Colonic mucosa (tissue), 4 donors: ENCODE measurements around the gene SLCO1B1. TPM values are rescaled to one million over a fixed set of nuclear protein-coding genes. Genes with fewer than 3 reads are reported as not detected.
"Not testable (repeated sequence)": the region's sequence is repeated elsewhere in the genome, so short reads cannot be mapped to it uniquely, and the experiment has no call there.

Experiments
- DNase-seq: peaks from one replicate; pipeline ENCODE4 v3.0.0-alpha.2; 2020
- H3K27ac ChIP-seq: fragments of 200-600 bp; one replicate; pipeline ENCODE4 v1.8.0; 2021
- H3K27me3 ChIP-seq: fragments of 200-600 bp; one replicate; pipeline ENCODE4 v1.8.0; 2021
- H3K36me3 ChIP-seq: fragments of 200-600 bp; one replicate; pipeline ENCODE4 v1.8.0; 2021
- H3K4me1 ChIP-seq: fragments of 200-600 bp; one replicate; pipeline ENCODE4 v1.8.0; 2021; ENCODE audit warnings: mild to moderate bottlenecking
- H3K4me3 ChIP-seq: fragments of 200-600 bp; one replicate; pipeline ENCODE4 v1.8.0; 2021
- H3K9ac ChIP-seq, 2 donors: one replicate each; pipeline ENCODE4 v1.7.0; 2013; ENCODE audit warnings: control low read depth in 2 of 2, low read depth in 2 of 2, low read length in 2 of 2
- H3K9me3 ChIP-seq: fragments of 200-600 bp; one replicate; pipeline ENCODE4 v1.8.0; 2021
- intact Hi-C: fragments of 100-400 bp; cut with DNase I; formaldehyde crosslinking; loops from one replicate; pipeline ENCODE4 v1.14.1; 2022
- total RNA-seq, 2 donors: library from RNA; stranded (reverse); fragmentation: NEBNext Ultra II Directional in 1 of 2; extraction: Animal tissue kit (Norgen Biotek cat#: 25700) in 1 of 2; gene quantifications; one replicate each; pipeline ENCODE4 v1.2.1, GENCODE V29; 2021
- TF ChIP-seq, protein P1 (sequence below): fragments of 200-600 bp; IDR thresholded peaks from one replicate; pipeline ENCODE4 v1.8.0; 2022; ENCODE audit warnings: antibody characterized with exemption, mild to moderate bottlenecking
- donor health status: healthy.
- donor health status: DM: no; HTN: no; CAD: no.
- donor health status: DM: no; HTN: no; CAD: no.

Gene SLCO1B1
- total RNA-seq, 2 donors from 2014 or later: not detected

DNA sequence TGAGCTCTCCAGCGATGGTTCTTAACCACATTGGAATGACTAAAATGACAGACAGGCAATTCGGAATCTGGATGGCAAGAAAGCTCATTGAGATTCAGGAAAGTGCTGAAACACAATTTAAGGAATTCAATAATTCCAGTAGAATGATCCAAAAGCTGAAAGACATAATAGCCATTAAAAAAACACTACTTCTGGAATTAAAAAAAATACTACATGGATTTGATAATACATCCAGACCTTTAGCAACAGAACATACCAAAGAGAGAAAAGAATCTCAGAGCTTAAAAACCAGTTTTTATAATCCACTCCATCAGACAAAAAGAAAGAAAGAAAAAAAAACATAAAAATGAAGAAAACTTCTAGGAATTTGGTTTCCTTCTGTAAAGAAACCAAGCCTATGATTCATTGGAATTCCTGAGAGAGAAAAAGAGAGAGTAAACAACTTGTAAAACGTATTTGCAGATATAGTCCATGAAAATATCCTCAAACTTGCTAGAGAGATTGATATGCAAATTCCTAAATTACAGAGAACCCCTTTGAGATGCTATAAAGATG is 52.8 kb downstream of the SLCO1B1 start:
- Histone ChIP-seq H3K4me3 (no peak overlapping the region), H3K4me1 (no peaks in the 10 kb centered on the region), H3K27me3 (no peaks in the 10 kb centered on the region), H3K36me3 (no peaks in the 10 kb centered on the region), H3K9me3 (no peaks in the 10 kb centered on the region), H3K27ac (no peak overlapping the region), H3K9ac (no peak overlapping the region)
- intact Hi-C loops: no loop called here
- TF ChIP-seq, protein P1, sequence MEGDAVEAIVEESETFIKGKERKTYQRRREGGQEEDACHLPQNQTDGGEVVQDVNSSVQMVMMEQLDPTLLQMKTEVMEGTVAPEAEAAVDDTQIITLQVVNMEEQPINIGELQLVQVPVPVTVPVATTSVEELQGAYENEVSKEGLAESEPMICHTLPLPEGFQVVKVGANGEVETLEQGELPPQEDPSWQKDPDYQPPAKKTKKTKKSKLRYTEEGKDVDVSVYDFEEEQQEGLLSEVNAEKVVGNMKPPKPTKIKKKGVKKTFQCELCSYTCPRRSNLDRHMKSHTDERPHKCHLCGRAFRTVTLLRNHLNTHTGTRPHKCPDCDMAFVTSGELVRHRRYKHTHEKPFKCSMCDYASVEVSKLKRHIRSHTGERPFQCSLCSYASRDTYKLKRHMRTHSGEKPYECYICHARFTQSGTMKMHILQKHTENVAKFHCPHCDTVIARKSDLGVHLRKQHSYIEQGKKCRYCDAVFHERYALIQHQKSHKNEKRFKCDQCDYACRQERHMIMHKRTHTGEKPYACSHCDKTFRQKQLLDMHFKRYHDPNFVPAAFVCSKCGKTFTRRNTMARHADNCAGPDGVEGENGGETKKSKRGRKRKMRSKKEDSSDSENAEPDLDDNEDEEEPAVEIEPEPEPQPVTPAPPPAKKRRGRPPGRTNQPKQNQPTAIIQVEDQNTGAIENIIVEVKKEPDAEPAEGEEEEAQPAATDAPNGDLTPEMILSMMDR: no peak
- no peak for DNase-seq

DNA sequence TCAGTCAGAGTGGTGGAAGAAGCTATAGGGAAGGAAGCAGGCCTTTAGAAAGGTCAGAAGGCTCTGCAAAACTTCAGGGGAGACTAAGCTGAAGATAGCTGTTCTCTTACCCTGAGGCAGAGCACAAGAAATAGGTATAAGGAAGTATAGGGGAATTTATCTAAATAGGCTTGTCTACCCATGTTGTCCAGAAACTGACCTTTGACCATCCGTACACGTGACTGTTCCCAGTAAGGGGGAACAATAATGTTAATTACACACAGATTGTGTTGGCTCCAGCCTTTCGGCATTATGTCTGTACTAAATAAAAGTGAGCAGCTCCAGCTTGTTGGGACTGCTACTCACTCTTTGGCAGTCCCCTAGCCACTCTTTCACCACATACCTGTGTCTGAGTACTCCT is 59.0 kb downstream of the SLCO1B1 start:
- TF ChIP-seq, protein P1: no peak
- DNase-seq: no peak
- no peak overlapping the region for H3K4me3 ChIP-seq
- no peaks in the 10 kb centered on the region for H3K27me3 ChIP-seq
- intact Hi-C loops: no loop called here
- H3K9me3 ChIP-seq: no peaks in the 10 kb centered on the region
- H3K9ac ChIP-seq: no peak overlapping the region
- no peaks in the 10 kb centered on the region for H3K36me3 ChIP-seq
- H3K27ac ChIP-seq: no peak overlapping the region
- H3K4me1 ChIP-seq: no peaks in the 10 kb centered on the region

DNA sequence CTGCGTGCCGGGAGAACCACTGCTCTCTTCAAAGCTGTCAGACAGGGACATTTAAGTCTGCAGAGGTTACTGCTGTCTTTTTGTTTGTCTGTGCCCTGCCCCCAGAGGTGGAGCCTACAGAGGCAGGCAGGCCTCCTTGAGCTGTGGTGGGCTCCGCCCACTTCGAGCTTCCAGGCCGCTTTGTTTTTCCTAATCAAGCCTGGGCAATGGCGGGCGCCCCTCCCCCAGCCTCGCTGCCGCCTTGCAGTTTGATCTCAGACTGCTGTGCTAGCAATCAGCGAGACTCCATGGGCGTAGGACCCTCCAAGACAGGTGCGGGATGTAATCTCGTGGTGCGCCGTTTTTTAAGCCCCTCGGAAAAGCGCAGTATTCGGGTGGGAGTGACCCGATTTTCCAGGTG is 83.4 kb downstream of the SLCO1B1 start:
- H3K4me3 ChIP-seq, H3K36me3 ChIP-seq, H3K9me3 ChIP-seq, H3K4me1 ChIP-seq, H3K9ac ChIP-seq, H3K27ac ChIP-seq, DNase-seq, H3K27me3 ChIP-seq, intact Hi-C loops: not testable (repeated sequence)

DNA sequence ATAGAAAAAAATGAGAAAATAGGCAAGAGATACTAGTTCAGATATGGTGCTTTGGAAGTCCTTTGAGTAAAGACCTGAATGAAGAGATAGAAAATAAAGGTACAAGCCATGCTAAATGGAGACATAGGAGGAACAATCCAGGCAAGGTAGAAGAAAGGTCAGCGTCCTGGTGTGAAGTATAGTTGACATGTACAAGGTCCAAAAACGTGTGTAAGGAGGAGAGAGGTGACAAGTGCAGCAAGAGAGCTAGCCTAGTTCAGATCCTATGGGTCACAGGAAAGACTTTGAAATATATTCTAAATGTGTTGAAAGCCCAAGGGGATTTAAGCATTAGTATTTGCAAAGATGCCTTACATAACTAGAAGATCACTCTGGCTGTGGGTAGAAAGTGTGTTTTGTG is 88.2 kb downstream of the SLCO1B1 start:
- Histone ChIP-seq H3K4me1 (no peaks in the 10 kb centered on the region), H3K27me3 (no peaks in the 10 kb centered on the region), H3K36me3 (no peaks in the 10 kb centered on the region), H3K27ac (no peak overlapping the region), H3K9me3 (no peaks in the 10 kb centered on the region), H3K9ac (no peak overlapping the region), H3K4me3 (no peak overlapping the region)
- intact Hi-C loops: no loop called here
- no peak for DNase-seq
- TF ChIP-seq, protein P1: no peak

DNA sequence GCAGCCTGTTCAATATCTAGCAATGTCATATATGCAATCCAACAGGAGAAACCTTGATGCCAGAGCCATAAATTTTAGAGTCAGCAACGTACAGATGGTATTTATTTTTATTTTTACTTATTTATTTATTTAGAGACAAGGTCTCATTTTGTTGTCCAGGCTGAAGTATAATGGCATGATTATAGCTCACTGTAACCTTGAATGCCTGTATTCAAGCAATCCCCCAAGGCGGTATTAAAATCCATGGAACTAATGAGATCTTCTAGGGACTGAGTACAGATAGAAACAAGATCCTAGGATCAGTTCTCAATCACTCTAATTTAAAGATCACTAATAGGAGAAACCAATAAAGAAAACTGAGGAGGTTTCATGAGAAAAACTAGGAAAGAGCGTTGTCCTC is 89.3 kb downstream of the SLCO1B1 start:
- Histone ChIP-seq H3K27me3 (no peaks in the 10 kb centered on the region), H3K36me3 (no peaks in the 10 kb centered on the region), H3K9me3 (no peaks in the 10 kb centered on the region), H3K4me3 (no peak overlapping the region), H3K4me1 (no peaks in the 10 kb centered on the region), H3K9ac (no peak overlapping the region), H3K27ac (no peak overlapping the region)
- TF ChIP-seq, protein P1: no peak
- DNase-seq: no peak
- intact Hi-C loops: no loop called here

DNA sequence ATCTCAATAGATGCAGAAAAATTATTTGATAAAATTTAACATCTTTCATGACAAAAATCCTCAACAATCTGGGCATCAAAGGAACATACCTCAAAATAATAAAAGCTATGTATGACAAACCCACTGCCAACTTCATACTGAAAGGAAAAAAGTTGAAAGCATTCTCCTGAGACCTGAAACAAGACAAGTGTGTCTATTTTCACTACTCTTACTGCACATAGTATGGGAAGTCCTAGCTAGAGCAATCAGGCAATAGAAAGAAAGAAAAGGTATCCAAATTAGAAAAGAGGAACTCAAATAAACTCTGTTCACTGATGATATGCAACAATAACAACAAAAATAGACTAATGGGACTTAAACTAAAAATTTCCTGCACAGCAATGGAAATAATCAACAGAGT is 90.1 kb downstream of the SLCO1B1 start:
- intact Hi-C loops: no loop called here
- no peak overlapping the region for H3K27ac ChIP-seq

More for the DNA sequence above, 90.1 kb downstream of the SLCO1B1 start:
- no peak overlapping the region for H3K4me3 ChIP-seq
- H3K9me3 ChIP-seq: no peaks in the 10 kb centered on the region
- TF ChIP-seq, protein P1: no peak
- H3K4me1 ChIP-seq: no peaks in the 10 kb centered on the region
- no peak for DNase-seq
- H3K9ac ChIP-seq: no peak overlapping the region
- H3K36me3 ChIP-seq: no peaks in the 10 kb centered on the region
- H3K27me3 ChIP-seq: no peaks in the 10 kb centered on the region
